HG03060 (cell line): Measurements from ENCODE around the gene SYCP2.
"Not testable (repeated sequence)": the region's sequence is repeated elsewhere in the genome, so short reads cannot be mapped to it uniquely, and the experiment has no call there.

Experiments used
- ATAC-seq: cut with Tn5 transposase; IDR thresholded peaks from one replicate; pipeline ENCODE4 v1.9.1; 2021; ENCODE audit warnings: low read depth, moderate number of reproducible peaks; ENCODE audit not compliant: unreplicated experiment

The SYCP2 gene, protein sequence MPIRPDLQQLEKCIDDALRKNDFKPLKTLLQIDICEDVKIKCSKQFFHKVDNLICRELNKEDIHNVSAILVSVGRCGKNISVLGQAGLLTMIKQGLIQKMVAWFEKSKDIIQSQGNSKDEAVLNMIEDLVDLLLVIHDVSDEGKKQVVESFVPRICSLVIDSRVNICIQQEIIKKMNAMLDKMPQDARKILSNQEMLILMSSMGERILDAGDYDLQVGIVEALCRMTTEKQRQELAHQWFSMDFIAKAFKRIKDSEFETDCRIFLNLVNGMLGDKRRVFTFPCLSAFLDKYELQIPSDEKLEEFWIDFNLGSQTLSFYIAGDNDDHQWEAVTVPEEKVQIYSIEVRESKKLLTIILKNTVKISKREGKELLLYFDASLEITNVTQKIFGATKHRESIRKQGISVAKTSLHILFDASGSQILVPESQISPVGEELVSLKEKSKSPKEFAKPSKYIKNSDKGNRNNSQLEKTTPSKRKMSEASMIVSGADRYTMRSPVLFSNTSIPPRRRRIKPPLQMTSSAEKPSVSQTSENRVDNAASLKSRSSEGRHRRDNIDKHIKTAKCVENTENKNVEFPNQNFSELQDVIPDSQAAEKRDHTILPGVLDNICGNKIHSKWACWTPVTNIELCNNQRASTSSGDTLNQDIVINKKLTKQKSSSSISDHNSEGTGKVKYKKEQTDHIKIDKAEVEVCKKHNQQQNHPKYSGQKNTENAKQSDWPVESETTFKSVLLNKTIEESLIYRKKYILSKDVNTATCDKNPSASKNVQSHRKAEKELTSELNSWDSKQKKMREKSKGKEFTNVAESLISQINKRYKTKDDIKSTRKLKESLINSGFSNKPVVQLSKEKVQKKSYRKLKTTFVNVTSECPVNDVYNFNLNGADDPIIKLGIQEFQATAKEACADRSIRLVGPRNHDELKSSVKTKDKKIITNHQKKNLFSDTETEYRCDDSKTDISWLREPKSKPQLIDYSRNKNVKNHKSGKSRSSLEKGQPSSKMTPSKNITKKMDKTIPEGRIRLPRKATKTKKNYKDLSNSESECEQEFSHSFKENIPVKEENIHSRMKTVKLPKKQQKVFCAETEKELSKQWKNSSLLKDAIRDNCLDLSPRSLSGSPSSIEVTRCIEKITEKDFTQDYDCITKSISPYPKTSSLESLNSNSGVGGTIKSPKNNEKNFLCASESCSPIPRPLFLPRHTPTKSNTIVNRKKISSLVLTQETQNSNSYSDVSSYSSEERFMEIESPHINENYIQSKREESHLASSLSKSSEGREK (N-terminal part only)

DNA sequence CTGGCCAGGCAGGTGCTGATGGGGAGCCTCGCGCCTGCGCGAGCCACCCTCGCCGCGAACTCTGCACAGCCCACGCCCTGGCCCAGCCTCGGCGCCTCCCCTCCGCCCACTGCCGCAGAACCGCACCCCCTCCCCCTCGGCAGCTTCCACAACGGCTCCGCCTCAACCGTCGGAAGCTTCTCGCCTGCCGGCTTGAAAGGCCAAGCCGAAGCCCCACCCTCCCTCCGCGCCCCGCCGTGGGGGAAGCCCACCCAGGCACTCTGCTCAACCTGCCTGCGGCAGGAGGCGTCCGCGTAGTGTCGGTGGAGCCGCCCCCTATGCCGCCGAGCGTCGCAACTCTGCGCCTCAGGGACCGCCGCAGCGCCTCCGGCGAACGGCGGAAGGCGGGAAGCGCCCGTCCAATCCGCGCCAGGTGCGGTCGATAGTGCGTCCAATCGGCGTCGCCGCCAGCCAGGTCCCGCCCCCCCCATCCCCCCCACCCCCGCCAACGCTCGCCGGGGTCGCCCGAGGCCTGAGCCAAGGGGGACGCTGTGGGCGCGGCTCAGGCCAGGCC lies at the start of gene SYCP2:
TSS of gene SYCP2 (minus strand) at position 342 of the 553 bp plus-strand sequence. CDS start 11,224 bp downstream, outside the sequence.
- no peak for ATAC-seq

DNA sequence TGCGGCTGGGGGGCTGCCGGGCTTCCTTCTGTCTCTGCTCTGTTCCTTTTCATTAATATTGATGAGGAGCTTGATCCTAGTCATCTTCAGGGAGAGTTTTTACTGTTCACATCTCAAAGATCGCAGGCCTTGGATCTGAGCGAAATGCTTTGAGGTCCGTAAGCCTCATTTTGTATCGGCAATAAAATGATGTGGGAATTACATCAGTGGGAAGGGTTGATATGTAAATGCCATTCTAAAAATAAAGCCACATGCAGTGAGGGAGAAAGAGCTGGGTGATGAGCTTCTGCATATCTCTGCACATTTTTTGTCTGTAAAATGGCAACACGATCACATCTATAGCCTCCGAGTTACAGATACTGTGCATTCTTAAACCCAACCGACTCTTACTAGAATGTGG lies 49.6 kb upstream of the SYCP2 start:
- ATAC-seq: no peak

DNA sequence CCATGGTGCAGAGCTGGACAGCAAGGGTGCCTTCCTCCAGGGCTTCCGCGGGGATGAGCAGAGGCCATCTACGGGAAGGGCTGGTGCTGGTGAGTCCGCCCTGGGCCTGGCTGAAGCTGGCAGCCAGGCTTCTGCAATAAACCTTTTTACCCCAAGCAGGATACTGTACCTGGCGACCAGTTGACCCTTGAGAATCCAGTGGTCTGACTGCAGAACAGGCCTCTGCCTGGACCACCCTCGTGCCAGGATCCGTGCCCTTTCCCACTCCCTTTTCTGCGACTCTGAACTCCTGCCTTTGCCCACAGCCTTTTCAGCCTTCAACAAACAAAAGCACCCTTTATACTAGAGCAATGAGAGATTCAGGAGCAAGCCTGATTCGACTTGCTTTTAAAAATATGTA lies 43.6 kb upstream of the SYCP2 start:
- no peak for ATAC-seq

DNA sequence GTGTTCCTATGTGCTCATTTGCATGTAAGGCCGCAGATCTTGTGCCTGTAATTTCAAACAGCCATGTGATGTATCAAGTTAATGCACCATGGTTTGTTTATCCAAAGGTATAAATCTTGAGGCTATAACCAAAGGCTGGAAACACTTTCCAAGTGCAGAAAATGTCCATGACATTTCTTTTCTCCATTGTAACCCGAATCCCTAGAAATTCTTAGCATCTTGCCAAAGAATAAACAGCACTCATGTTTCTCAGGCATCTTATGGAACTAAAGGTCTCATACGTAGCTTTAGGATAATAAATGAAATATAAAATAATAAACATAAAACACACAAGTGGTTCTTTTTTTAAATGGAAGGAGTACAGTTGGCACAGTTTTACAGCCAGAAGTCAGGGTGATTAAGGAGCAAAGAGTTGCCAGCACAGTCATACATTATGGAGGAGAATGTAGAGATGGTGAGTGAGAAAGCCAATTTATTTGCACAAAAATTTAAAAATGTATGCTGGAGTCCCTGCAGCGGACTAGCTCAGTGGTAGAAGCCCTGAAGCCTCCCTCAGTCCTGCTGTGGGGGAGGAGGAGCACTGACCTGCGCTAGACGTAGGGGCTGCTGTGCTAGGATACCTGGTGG lies 42.8 kb upstream of the SYCP2 start:
- no peak for ATAC-seq

DNA sequence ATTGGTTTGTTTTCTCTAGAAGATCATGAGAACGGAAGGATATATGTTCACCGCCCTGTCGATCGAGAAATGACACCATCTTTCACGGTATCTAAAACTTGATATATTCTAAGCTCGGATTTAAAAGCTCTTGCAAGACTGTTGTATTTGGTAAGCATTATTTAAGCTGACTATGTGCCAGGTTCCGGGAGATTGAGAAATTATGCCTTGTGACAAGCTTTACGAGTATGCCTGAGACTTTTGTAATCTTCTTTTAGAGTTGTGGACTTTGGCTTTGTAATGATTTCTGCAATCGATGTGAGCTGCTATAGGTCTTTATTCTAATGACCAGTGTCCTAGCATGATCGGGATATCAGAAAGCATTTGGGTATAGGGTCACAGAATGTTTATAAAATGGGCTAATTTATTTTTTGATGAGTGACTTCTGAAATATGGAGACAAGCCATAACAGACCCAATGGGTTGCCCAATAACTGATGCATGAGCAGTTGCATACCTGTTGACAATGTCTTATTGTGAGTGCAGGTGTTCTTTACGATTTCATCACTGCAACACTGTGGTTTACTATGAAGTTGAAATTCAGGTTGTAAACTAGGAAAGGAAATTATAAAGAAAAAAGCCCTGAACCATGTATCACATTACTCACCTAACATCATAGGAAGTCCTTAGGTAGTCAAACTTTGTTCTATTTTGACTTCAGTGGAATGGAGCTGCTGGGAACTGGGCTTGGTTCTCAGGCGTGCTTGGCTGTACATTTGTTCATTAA lies 38.8 kb upstream of the SYCP2 start:
- ATAC-seq: no peak

DNA sequence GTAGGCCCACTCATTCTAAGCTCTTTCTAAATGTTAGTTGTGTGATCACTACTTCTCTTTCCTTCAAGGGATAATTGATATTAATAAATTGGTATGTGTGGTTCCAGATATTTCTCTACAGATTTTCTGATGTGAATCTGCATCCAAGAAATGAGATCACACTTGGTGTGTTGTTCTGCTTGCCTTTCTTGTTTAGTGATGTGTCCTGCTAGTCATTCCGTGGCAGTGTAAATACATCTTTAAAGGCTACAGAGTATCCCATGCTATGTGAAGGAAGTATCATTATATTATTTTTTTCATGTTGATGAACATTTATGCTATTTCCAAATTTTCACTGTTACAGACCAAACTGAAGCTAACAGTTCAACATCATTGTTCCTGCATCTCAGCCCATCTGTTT lies 38.0 kb upstream of the SYCP2 start:
- ATAC-seq: no peak

DNA sequence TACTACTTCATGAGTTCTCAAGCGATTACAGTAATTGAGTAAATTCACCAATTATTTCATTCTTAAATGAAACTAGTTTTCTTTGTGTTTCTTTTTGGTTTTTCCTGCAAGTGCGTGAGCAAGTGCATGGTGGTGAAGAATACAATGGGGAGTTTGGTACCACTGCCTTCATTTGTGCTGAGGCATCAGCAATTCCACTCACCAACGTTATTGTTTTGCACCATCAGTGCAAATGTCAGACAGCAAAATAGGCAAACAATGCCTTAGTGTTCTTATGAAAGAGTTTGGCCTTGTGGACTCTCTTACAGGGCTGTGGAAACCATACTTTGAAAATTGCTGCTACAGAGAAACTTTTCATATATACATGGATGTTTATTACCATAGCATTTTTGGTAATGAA lies 33.0 kb upstream of the SYCP2 start:
- ATAC-seq: no peak

DNA sequence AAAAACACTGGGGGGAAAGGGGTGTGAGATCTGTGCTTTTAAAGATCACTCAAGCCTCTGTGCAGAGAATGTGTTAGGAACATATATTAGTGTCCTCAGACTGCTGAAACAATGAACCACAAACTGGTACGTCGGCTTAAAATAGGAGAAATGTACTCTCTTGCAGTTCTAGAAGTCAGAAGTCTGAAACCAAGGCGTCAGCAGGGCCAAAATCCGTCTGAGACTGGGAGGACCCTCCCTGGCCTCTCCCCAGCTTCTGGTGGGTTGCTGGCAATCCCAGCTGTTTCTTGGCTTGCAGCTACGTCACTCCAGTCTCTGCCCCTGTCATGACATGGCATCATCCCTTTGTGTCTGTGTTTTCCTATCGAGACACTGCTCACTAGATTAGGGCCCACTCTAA lies 28.7 kb upstream of the SYCP2 start:
- ATAC-seq: no peak

DNA sequence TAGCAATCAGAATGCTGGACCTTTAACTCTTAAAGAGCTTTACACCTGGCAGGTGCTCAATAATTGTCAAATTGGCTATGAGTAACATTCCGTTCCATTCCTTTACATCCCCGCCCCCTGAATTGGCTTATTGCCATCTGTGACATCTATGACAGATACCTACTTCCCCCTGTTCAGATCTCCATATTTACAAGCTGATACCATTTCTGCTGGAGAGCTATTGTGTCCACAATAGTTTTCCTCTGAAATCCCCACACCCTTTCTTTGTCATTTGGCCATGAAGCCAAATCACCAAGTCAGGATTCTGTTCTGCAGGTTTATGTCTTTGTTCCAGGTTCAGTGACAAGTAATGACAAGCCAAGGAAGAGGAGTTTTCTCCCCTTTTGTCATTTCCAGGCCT lies 28.0 kb upstream of the SYCP2 start:
- no peak for ATAC-seq

DNA sequence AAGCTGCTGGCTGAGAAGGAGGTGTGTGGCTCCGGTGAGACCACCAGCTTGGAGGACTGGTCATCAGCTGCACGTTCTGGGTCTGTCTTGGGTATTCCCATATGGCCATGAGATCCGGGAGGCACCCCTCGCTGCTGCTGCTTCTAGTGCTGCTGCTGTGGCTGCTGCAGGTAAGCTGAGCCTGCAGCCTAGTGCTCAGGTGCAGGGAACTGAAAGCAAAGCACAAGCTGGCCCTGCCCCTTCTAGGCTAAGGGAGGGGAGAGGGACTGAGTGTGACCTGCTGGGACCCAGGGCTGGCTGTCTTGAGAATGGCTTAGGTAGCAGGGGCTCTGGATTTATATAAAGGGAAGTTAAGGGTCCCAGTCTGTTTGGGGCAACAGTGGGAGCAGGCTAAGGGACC lies 25.2 kb upstream of the SYCP2 start:
- no peak for ATAC-seq

DNA sequence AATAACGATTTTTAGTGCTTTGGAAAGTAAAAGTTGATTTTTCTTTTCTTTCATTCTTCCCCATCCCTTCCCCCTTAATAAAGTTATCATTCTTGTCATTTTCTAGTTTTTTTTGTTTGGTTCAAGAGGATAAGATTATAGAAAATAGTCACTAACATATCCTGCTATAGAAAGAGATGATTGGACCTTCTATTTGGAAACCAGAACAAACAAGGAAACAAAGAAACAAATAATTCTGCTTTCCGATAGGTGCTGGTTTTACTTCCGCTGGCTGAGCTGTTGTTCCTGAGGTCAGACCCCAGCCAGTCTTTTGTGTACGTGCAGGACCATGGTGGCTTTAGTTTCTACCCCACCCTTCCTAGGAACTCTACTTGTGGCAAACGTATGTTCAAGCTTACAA lies 24.7 kb upstream of the SYCP2 start, which contains the start of gene CDH26:
TSS of gene CDH26 (plus strand) at position 301 of the 400 bp plus-strand sequence. CDS start 304 bp downstream, outside the sequence.
- ATAC-seq: no peak

DNA sequence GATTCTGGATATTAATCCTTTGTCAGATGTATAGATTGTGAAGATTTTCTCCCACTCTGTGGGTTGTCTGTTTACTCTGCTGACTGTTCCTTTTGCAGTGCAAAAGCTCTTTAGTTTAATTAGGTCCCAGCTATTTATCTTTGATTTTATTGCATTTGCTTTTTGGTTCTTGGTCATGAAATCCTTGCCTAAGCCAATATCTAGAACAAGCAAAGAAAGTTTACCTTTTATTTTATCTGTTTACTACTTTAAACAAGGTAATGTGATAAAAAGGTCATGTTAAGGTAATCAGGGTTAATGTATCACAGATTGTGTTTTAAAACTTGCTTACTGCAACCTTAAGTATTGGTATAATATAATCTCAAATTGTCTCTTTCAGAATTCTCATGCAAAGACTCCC lies 24.1 kb upstream of the SYCP2 start:
- not testable (repeated sequence) for ATAC-seq

DNA sequence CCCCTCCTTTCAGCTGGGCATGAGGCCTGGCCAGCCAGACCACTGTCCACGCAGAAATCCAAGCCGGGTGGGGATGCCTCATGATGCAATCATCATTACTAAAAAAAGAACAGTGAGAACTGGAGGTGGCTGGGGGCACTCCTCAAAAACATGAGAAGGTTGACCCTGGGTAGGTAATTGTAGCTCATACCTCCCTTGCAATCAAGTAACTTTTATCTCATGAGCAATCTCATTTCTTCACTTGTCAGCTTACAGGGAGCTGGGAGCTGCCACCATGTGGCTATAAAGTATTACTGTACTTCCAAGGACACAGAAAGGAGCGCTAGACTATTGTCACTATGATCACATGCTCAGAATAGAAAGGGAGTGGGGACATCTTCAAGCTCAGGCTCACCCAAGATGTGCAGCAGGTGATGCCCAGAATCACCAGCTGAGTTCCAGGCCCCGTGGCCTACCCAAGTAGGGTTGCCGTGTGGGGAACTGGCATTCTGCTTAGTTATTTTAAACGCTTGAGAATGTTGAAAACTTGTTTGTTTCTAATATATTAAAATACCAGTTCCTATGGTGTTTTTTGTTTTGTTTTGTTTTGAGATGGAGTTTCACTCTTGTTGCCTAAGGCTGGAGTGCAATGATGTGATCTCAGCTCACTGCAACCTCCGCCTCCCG lies 21.8 kb upstream of the SYCP2 start:
- ATAC-seq: no peak

DNA sequence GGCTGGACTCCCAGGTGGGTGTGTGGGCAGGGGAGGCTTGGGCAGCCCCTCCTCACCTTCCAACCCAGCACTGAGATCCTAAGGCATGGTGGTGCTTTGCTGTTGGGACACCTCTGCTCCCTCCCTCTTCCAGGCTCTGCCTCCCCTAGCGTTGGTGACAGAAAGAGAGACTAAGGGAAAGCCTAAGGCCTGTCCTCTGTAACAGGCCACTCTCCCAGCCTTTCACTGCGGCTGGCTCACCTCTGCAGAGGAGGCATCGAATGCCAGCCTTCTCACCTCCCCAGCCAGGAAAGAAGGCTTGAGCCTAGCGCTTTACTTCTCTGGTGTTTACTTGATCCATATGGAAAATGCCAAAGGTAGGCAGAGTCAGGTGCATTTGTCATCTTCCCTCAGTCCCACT lies 21.3 kb upstream of the SYCP2 start:
- no peak for ATAC-seq

DNA sequence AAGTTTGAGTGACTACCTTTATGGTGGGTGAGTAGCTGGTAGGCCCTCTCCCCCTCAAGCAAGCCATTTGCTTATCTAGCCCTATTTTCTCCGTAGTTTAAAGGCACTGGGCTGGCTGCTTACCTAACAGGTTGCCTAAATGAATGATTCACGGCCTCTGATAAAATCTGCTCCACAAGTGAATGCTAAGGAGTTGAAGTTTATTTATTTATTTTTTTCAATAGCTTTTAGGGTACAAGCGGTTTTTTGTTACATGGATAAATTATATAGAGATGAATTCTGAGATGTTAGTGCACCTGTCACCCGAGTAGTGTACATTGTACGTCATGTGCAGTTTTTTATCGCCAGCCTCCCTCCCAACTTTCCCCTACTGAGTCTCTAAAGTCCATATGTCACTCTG lies 16.5 kb upstream of the SYCP2 start:
- ATAC-seq: no peak

DNA sequence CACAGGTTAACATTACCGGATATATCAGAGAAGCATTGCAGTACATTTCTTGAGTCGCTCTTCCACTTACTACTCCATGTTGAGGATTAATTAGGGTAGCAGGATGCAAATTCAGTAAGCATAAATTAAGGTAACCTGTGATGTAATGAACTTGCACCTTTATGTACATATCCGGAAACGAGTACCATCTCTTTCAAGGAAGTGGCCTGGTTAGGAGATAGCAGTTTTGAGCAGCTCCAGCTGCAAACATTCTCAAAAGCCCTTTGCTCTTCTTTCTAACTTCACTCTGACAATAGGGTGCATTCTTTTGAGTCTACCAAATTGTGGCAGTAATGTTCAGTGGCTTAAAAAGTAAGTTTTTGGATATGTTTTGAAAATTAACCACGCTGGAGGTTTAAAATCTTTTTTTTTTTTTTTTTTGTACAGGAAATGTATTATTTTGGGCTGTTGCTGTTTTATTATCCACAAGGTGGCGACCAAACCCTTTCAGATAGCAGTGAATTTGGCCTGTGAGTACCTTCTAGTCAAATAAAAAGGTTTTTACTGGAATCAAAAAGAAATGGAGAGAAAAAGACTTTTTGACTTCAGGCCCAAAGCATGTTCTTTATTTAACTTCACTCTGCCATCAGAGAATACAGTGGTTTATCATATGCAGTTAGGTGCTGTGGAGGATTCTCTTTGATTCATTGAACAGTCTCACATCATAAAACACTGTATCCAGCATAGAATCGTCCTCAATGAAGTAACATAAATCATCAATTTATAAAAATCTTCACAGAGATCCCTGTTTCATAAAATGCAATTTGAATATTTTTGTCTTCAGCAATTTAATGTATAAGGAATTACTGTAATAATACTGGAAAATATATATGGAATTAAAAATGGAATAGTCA lies 15.6 kb upstream of the SYCP2 start:
- no peak for ATAC-seq

DNA sequence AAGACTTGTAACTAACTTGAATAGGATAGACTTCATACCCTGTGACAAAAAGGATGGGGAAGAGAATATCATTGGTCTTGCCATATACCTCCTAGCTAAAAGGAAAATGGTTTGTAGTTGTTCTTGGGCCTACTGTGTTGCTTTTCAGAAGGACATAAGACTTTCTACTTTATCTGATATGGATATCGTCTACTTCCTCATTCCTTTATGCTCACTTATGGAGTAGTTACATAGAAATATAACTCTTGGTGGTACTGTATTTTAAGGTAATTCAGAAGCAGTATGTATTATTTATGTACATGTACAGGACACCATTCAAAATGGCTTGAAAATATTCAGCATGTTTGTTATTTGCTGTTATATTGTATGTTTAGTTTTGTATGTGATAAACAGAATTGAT lies 14.8 kb upstream of the SYCP2 start:
- ATAC-seq: no peak

DNA sequence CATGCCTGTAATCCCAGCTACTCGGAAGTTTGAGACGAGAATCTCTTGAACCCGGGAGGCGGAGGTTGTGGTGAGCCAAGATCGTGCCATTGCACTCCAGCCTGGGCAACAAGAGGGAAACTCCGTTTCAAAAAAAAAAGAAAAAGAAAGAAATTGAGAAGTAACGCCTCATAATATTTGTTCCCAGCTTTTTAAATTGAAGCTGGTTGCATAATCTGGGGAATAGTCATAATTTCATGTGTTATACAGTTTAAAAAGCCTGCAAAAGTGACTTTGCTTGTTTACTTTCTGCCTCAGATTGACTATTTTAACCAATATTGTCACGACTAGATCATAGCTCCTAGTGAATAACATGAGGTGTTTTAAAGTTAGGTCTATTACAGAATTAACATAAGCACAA lies 13.9 kb upstream of the SYCP2 start:
- no peak for ATAC-seq
